Inflammatory macrophage treated with lipopolysaccharide for 4 hours (primary cell): ENCODE results near the gene TRERF1.
"Not testable (repeated sequence)": the region's sequence is repeated elsewhere in the genome, so short reads cannot be mapped to it uniquely, and the experiment has no call there.

ENCODE experiments used
- DNase-seq: peaks from one replicate; pipeline ENCODE4 v3.0.0-alpha.2; 2020

The TRERF1 gene

GRCh38 chr6:42216495-42216894 is 235.2 kb downstream of the TRERF1 start:
- not testable (repeated sequence) for DNase-seq

- no peak for DNase-seq
Measured at GRCh38 chr6:42212442-42212841, 239.3 kb downstream of the TRERF1 start.

GRCh38 chr6:42211726-42212125 is 240.0 kb downstream of the TRERF1 start:
- peak; percentile 5 for DNase-seq

- no peak for DNase-seq
Measured at GRCh38 chr6:42210551-42210950, 241.2 kb downstream of the TRERF1 start.

- not testable (repeated sequence) for DNase-seq
Measured at GRCh38 chr6:42207559-42207958, 244.2 kb downstream of the TRERF1 start.

GRCh38 chr6:42204768-42205282 is 246.9 kb downstream of the TRERF1 start:
- no peak for DNase-seq

GRCh38 chr6:42203183-42203582 is 248.5 kb downstream of the TRERF1 start:
- DNase-seq = no peak

- DNase-seq = not testable (repeated sequence)
Measured at GRCh38 chr6:42202131-42202915, 249.4 kb downstream of the TRERF1 start.

GRCh38 chr6:42201382-42201781 is 250.3 kb downstream of the TRERF1 start:
- no peak for DNase-seq

GRCh38 chr6:42200035-42200434 is 251.7 kb downstream of the TRERF1 start:
- DNase-seq = no peak

- no peak for DNase-seq
Measured at GRCh38 chr6:42199106-42199981, 252.4 kb downstream of the TRERF1 start.

GRCh38 chr6:42197555-42198362 is 254.0 kb downstream of the TRERF1 start:
- peak; percentile 67 for DNase-seq

- DNase-seq = no peak
Measured at GRCh38 chr6:42195415-42195814, 256.3 kb downstream of the TRERF1 start.

- no peak for DNase-seq
Measured at GRCh38 chr6:42194056-42194455, 257.7 kb downstream of the TRERF1 start.

- no peak for DNase-seq
Measured at GRCh38 chr6:42193491-42193894, 258.2 kb downstream of the TRERF1 start.

- not testable (repeated sequence) for DNase-seq
Measured at GRCh38 chr6:42192385-42192784, 259.3 kb downstream of the TRERF1 start.

GRCh38 chr6:42190554-42191183 is 261.1 kb downstream of the TRERF1 start:
- no peak for DNase-seq

- DNase-seq = no peak
Measured at GRCh38 chr6:42188406-42188805, 263.3 kb downstream of the TRERF1 start.

GRCh38 chr6:42185597-42185996 is 266.1 kb downstream of the TRERF1 start:
- no peak for DNase-seq

GRCh38 chr6:42184475-42184874 is 267.3 kb downstream of the TRERF1 start:
- no peak for DNase-seq

- DNase-seq = no peak
Measured at GRCh38 chr6:42182101-42182500, 269.6 kb downstream of the TRERF1 start.

GRCh38 chr6:42179945-42180313 is 271.8 kb downstream of the TRERF1 start:
- DNase-seq = no peak
